ENCODE results near the gene GGA1.

GRCh38 chr22:37641561-37641949 lies 32.9 kb downstream of the GGA1 start:
- TF ChIP-seq POLR2AphosphoS5 (IDR thresholded peaks at IDR 0.05), result no peak
- no peak for TF ChIP-seq CTCF (IDR thresholded peaks at IDR 0.05)
